ENCODE measurements around the gene PRR20D. TPM values are rescaled to one million over a fixed set of nuclear protein-coding genes. Genes with fewer than 3 reads are reported as not detected.

PRR20D gene
- polyA plus RNA-seq, 1 experiment: not detected

DNA sequence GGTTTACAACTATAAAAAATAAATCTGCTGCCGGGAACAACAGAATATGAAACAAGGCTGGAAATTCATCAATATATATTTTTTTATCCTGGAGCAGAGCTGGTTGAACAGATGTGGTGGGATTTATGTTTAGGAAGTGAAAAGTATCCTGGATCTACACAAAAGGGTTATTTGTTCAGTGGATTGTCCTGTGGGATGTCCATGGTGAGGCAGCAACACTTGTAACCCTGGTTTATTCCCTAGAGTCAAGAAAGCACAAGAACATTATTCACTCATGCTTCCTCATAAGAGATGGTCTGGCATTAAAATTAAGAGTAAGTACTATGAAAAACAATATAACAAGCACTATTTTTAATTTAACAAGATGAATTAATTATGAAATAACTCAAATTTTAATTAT lies 52.6 kb downstream of the PRR20D start:
- TF ChIP-seq CTCF (IDR thresholded peaks at IDR 0.05; ENCODE audit: low read depth, low read length): no peak
- H3K27ac ChIP-seq (ENCODE audit: low read depth, low read length): no peak overlapping the region
- ChIA-PET POLR2A (no interaction called here), CTCF (no interaction called here)
- DNase-seq (ENCODE audit: low read depth, low spot score): no peak
- H3K9me3 ChIP-seq (ENCODE audit: control insufficient read depth, insufficient read depth, low read length): peaks cover 7% of the 10 kb centered on the region; the same call in 1 of the 2 replicates
- no peak overlapping the region for H3K4me3 ChIP-seq (ENCODE audit: low read depth, low read length)
- no peaks in the 10 kb centered on the region for H3K27me3 ChIP-seq (ENCODE audit: control insufficient read depth, insufficient read depth, low read length)

Small RNAs within 50 kb of the gene (small RNA-seq; reads per million reads assigned to genes)
- gene PRR20FP (ENCODE audit: insufficient read length, low read depth): not detected

Other genes with a start within 250 kb of the PRR20D start
- gene PRR20A, start 19.7 kb upstream of the PRR20D start, polyA plus RNA-seq (2011; rRNA removed): not detected in 2 replicates
- not detected in 2 replicates for gene PRR20B, start 13.1 kb upstream of the PRR20D start, polyA plus RNA-seq (2011; rRNA removed)
- not detected in 2 replicates for gene PRR20C, start 6.6 kb upstream of the PRR20D start, polyA plus RNA-seq (2011; rRNA removed)
- not detected in 2 replicates for gene PRR20E, start 6.6 kb downstream of the PRR20D start, polyA plus RNA-seq (2011; rRNA removed)

All from AG04450 (cell line).